ENCODE measurements around the gene LRRC7. TPM values are rescaled to one million over a fixed set of nuclear protein-coding genes. Genes with fewer than 3 reads are reported as not detected.

Gene LRRC7
- total and polyA plus RNA-seq, 2 experiments from 2014 or later, result 1.2 TPM; not detected in 1

DNA sequence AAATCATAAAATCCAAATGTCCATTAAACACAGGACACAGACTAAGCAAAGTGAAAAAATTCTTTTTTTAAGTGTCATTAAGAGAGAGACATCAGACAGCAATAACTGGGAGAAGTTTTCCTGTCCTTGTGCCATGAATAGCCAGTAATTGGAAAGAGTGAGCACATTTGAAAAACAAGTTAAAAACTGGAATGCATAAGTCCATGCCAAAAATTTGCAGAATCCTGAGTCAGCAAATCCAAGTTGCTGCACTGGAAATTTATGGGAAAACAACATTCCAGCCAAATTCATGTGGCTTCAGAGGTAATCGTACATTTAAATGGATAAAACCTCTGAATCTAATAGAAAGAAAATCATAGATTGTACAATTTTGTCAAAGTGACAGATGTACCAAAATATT, 346.3 kb downstream of the LRRC7 start:
- Histone ChIP-seq H3K4me3 (no peak overlapping the region), H3F3A (replicated peaks; ENCODE audit: low read depth) (no peaks in the 10 kb centered on the region), H3K27me3 (ENCODE audit: insufficient read depth) (no peaks in the 10 kb centered on the region), H3K4me1 (ENCODE audit: insufficient read depth) (no peaks in the 10 kb centered on the region; the same call in 1 of the 2 replicates), H3K9me2 (ENCODE audit: insufficient read depth) (no peaks in the 10 kb centered on the region; the same call in 1 of the 2 replicates), H3K4me2 (no peak overlapping the region), H3K36me3 (ENCODE audit: insufficient read depth) (no peaks in the 10 kb centered on the region), H2AFZ (no peak overlapping the region), H3K79me2 (replicated peaks; ENCODE audit: insufficient read depth) (no peaks in the 10 kb centered on the region), H3K27ac (ENCODE audit: low read depth) (no peak overlapping the region), H4K20me1 (replicated peaks; ENCODE audit: insufficient read depth) (no peaks in the 10 kb centered on the region)
- Mint-ChIP-seq H3K9me3 (peaks cover 24% of the 10 kb centered on the region), H3K27ac (no peak overlapping the region), H3K27me3 (ENCODE audit: insufficient read depth, low read depth, poor library complexity) (peaks cover 2% of the 10 kb centered on the region), H3K4me3 (no peak overlapping the region), H3K4me1 (peaks cover 5% of the 10 kb centered on the region), H3K36me3 (ENCODE audit: low read depth) (peaks cover 17% of the 10 kb centered on the region; the same call in 2 of the 3 replicates)
- ATAC-seq (no peak), DNase-seq (ENCODE audit: low spot score) (no peak)
- TF ChIP-seq, protein P1, sequence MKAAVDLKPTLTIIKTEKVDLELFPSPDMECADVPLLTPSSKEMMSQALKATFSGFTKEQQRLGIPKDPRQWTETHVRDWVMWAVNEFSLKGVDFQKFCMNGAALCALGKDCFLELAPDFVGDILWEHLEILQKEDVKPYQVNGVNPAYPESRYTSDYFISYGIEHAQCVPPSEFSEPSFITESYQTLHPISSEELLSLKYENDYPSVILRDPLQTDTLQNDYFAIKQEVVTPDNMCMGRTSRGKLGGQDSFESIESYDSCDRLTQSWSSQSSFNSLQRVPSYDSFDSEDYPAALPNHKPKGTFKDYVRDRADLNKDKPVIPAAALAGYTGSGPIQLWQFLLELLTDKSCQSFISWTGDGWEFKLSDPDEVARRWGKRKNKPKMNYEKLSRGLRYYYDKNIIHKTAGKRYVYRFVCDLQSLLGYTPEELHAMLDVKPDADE (IDR thresholded peaks at IDR 0.05), result no peak
- TF ChIP-seq, protein P2, sequence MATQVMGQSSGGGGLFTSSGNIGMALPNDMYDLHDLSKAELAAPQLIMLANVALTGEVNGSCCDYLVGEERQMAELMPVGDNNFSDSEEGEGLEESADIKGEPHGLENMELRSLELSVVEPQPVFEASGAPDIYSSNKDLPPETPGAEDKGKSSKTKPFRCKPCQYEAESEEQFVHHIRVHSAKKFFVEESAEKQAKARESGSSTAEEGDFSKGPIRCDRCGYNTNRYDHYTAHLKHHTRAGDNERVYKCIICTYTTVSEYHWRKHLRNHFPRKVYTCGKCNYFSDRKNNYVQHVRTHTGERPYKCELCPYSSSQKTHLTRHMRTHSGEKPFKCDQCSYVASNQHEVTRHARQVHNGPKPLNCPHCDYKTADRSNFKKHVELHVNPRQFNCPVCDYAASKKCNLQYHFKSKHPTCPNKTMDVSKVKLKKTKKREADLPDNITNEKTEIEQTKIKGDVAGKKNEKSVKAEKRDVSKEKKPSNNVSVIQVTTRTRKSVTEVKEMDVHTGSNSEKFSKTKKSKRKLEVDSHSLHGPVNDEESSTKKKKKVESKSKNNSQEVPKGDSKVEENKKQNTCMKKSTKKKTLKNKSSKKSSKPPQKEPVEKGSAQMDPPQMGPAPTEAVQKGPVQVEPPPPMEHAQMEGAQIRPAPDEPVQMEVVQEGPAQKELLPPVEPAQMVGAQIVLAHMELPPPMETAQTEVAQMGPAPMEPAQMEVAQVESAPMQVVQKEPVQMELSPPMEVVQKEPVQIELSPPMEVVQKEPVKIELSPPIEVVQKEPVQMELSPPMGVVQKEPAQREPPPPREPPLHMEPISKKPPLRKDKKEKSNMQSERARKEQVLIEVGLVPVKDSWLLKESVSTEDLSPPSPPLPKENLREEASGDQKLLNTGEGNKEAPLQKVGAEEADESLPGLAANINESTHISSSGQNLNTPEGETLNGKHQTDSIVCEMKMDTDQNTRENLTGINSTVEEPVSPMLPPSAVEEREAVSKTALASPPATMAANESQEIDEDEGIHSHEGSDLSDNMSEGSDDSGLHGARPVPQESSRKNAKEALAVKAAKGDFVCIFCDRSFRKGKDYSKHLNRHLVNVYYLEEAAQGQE (IDR thresholded peaks at IDR 0.05; ENCODE audit: unreplicated experiment), result no peak
- no peak for TF ChIP-seq CREB1 (CRISPR knock-in tag; IDR thresholded peaks at IDR 0.05; ENCODE audit: low read depth)
- TF ChIP-seq EZH2 (IDR thresholded peaks at IDR 0.05; ENCODE audit: low read depth, unreplicated experiment), result no peak
- TF ChIP-seq POLR2AphosphoS5 (IDR thresholded peaks at IDR 0.05; ENCODE audit: low read depth), result no peak
- TF ChIP-seq JUNB (IDR thresholded peaks at IDR 0.05; ENCODE audit: unreplicated experiment), result no peak
- TF ChIP-seq, protein P3, sequence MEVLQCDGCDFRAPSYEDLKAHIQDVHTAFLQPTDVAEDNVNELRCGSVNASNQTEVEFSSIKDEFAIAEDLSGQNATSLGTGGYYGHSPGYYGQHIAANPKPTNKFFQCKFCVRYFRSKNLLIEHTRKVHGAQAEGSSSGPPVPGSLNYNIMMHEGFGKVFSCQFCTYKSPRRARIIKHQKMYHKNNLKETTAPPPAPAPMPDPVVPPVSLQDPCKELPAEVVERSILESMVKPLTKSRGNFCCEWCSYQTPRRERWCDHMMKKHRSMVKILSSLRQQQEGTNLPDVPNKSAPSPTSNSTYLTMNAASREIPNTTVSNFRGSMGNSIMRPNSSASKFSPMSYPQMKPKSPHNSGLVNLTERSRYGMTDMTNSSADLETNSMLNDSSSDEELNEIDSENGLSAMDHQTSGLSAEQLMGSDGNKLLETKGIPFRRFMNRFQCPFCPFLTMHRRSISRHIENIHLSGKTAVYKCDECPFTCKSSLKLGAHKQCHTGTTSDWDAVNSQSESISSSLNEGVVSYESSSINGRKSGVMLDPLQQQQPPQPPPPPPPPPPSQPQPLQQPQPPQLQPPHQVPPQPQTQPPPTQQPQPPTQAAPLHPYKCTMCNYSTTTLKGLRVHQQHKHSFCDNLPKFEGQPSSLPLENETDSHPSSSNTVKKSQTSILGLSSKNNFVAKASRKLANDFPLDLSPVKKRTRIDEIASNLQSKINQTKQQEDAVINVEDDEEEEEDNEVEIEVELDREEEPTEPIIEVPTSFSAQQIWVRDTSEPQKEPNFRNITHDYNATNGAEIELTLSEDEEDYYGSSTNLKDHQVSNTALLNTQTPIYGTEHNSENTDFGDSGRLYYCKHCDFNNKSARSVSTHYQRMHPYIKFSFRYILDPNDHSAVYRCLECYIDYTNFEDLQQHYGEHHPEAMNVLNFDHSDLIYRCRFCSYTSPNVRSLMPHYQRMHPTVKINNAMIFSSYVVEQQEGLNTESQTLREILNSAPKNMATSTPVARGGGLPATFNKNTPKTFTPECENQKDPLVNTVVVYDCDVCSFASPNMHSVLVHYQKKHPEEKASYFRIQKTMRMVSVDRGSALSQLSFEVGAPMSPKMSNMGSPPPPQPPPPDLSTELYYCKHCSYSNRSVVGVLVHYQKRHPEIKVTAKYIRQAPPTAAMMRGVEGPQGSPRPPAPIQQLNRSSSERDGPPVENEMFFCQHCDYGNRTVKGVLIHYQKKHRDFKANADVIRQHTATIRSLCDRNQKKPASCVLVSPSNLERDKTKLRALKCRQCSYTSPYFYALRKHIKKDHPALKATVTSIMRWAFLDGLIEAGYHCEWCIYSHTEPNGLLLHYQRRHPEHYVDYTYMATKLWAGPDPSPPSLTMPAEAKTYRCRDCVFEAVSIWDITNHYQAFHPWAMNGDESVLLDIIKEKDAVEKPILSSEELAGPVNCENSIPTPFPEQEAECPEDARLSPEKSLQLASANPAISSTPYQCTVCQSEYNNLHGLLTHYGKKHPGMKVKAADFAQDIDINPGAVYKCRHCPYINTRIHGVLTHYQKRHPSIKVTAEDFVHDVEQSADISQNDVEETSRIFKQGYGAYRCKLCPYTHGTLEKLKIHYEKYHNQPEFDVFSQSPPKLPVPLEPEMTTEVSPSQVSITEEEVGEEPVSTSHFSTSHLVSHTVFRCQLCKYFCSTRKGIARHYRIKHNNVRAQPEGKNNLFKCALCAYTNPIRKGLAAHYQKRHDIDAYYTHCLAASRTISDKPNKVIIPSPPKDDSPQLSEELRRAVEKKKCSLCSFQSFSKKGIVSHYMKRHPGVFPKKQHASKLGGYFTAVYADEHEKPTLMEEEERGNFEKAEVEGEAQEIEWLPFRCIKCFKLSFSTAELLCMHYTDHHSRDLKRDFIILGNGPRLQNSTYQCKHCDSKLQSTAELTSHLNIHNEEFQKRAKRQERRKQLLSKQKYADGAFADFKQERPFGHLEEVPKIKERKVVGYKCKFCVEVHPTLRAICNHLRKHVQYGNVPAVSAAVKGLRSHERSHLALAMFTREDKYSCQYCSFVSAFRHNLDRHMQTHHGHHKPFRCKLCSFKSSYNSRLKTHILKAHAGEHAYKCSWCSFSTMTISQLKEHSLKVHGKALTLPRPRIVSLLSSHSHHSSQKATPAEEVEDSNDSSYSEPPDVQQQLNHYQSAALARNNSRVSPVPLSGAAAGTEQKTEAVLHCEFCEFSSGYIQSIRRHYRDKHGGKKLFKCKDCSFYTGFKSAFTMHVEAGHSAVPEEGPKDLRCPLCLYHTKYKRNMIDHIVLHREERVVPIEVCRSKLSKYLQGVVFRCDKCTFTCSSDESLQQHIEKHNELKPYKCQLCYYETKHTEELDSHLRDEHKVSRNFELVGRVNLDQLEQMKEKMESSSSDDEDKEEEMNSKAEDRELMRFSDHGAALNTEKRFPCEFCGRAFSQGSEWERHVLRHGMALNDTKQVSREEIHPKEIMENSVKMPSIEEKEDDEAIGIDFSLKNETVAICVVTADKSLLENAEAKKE (CRISPR knock-in tag; IDR thresholded peaks at IDR 0.05), result no peak
- TF ChIP-seq STAT1 (IDR thresholded peaks at IDR 0.05; ENCODE audit: unreplicated experiment), result no peak
- no peak for TF ChIP-seq ZNF114 (CRISPR knock-in tag; IDR thresholded peaks at IDR 0.05)
- no peak for TF ChIP-seq EZH2phosphoT487 (IDR thresholded peaks at IDR 0.05; ENCODE audit: unreplicated experiment)
- no peak for TF ChIP-seq ZNF331 (CRISPR knock-in tag; IDR thresholded peaks at IDR 0.05; ENCODE audit: low read depth)
- no peak for TF ChIP-seq NANOG (IDR thresholded peaks at IDR 0.05; ENCODE audit: borderline replicate concordance)
